ENCODE measurements around the gene CHRM4.

DNA sequence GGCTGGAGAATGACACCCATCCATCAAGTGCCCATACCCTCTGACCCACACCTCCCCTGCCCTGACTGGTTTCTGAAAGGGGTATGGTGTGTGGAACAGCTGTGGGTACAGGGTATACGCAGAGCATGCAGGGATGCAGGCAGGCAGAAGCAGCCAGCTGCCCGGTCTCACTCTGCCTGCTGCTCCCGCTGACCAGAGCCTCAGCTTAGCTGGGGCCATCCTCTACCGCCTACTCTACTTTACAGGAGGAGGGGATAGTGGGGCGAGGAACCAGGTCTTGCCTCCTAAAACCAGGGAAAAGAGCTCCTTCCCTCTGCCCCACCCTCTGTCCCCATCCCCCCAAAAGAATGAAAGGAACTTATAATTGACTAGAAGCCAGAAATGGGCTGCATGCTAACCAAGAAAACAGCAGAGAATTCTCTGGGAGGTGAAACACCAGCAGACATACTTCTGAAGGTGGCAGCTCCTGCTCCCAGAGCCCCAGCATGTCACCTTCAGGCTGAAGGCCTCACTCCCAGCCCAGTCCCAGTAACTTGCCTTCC is 13.0 kb upstream of the CHRM4 start:
- TF ChIP-seq POLR2A (IDR thresholded peaks at IDR 0.05; ENCODE audit: low read depth, low read length) (no peak), TAF1 (IDR thresholded peaks at IDR 0.05; ENCODE audit: borderline replicate concordance, low read depth, low read length) (no peak), POLR2AphosphoS5 (IDR thresholded peaks at IDR 0.05; ENCODE audit: low read depth, low read length) (no peak)

Data from GM12892 (cell line).